ENCODE results near the gene ASGR1.
"Not testable (repeated sequence)": the region's sequence is repeated elsewhere in the genome, so short reads cannot be mapped to it uniquely, and the experiment has no call there.

Gene ASGR1

GRCh38 chr17:7173687-7174602 lies 5.2 kb downstream of the ASGR1 start:
- DNase-seq = peak in 21 of 42 donors; percentile 25 to 68 (median 39)
- intact Hi-C loops (cut with DNase I) = no loop called here

- intact Hi-C loops (cut with DNase I); DNase-seq: not testable (repeated sequence)
Observed at GRCh38 chr17:7172522-7173191, 6.5 kb downstream of the ASGR1 start.

- DNase-seq; intact Hi-C loops (cut with DNase I): not testable (repeated sequence)
Observed at GRCh38 chr17:7169565-7169908, 9.6 kb downstream of the ASGR1 start.

- intact Hi-C loops (cut with DNase I); DNase-seq: not testable (repeated sequence)
Observed at GRCh38 chr17:7168841-7169564, 10.2 kb downstream of the ASGR1 start.

GRCh38 chr17:7167832-7168231 lies 11.3 kb downstream of the ASGR1 start:
- intact Hi-C loops (cut with DNase I) = no loop called here
- DNase-seq = no peak

- intact Hi-C loops (cut with DNase I) = no loop called here
- DNase-seq = no peak
Observed at GRCh38 chr17:7166873-7167272, 12.3 kb downstream of the ASGR1 start.

- intact Hi-C loops (cut with DNase I); DNase-seq: not testable (repeated sequence)
Observed at GRCh38 chr17:7159571-7159970, 19.6 kb downstream of the ASGR1 start.

- DNase-seq; intact Hi-C loops (cut with DNase I): not testable (repeated sequence)
Observed at GRCh38 chr17:7158424-7158823, 20.7 kb downstream of the ASGR1 start.

GRCh38 chr17:7156342-7156940 lies 22.7 kb downstream of the ASGR1 start:
- DNase-seq = no peak
- intact Hi-C loops (cut with DNase I) = no loop called here

GRCh38 chr17:7147772-7148171 lies 31.4 kb downstream of the ASGR1 start:
- DNase-seq = peak in 1 of 42 donors; percentile 7
- intact Hi-C loops (cut with DNase I) = no loop called here

GRCh38 chr17:7146115-7146514 lies 33.1 kb downstream of the ASGR1 start:
- intact Hi-C loops (cut with DNase I) = no loop called here
- peak in 1 of 42 donors; percentile 24 for DNase-seq

GRCh38 chr17:7144213-7144612 lies 35.0 kb downstream of the ASGR1 start:
- DNase-seq = no peak
- intact Hi-C loops (cut with DNase I) = no loop called here

GRCh38 chr17:7141824-7142223 lies 37.3 kb downstream of the ASGR1 start:
- DNase-seq = peak in 1 of 42 donors; percentile 21
- intact Hi-C loops (cut with DNase I) = no loop called here

- no peak for DNase-seq
- intact Hi-C loops (cut with DNase I) = loop anchor here (5.0 kb wide), 1 partner anchor 87 kb away; no protein-coding TSS in a partner anchor
Observed at GRCh38 chr17:7139400-7139799, 39.8 kb downstream of the ASGR1 start.

- intact Hi-C loops (cut with DNase I) = loop anchor here (5.0 kb wide), 1 partner anchor 87 kb away; no protein-coding TSS in a partner anchor
- DNase-seq = no peak
Observed at GRCh38 chr17:7138800-7139381, 40.3 kb downstream of the ASGR1 start.

- DNase-seq = no peak
- intact Hi-C loops (cut with DNase I) = loop anchor here (5.0 kb wide), 1 partner anchor 85 kb away; no protein-coding TSS in a partner anchor
Observed at GRCh38 chr17:7137171-7137943, 41.8 kb downstream of the ASGR1 start.

- intact Hi-C loops (cut with DNase I) = loop anchor here (5.0 kb wide), 1 partner anchor 84 kb away; no protein-coding TSS in a partner anchor
- DNase-seq = peak in 41 of 42 donors; percentile 35 to 91 (median 78)
Observed at GRCh38 chr17:7136266-7136877, 42.8 kb downstream of the ASGR1 start.

Data from head of caudate nucleus (tissue), 42 donors.